Transverse colon (tissue), 4 donors: ENCODE results near the gene CHSY1. TPM values are rescaled to one million over a fixed set of nuclear protein-coding genes. Genes with fewer than 3 reads are reported as not detected.

Experiments
- DNase-seq: peaks from one replicate; pipeline ENCODE4 v3.0.0-alpha.2; 2019
- H3K27ac ChIP-seq, 4 donors: fragments of 200-600 bp; sonication (generic); 2 replicates each; pipeline ENCODE4 v1.5.1; 2016 to 2018; ENCODE audit warnings: inconsistent platforms in 4 of 4
- H3K27me3 ChIP-seq: fragments of 200-600 bp; sonication (generic); 2 replicates; pipeline ENCODE4 v1.5.1; 2017; ENCODE audit warnings: inconsistent platforms
- H3K36me3 ChIP-seq, 4 donors: fragments of 200-600 bp; sonication (generic); 2 replicates each; pipeline ENCODE4 v1.5.1; 2017 to 2019; ENCODE audit warnings: inconsistent platforms in 4 of 4
- H3K4me1 ChIP-seq, 4 donors: fragments of 200-600 bp; sonication (generic); 2 replicates each; pipeline ENCODE4 v1.5.1; 2017 to 2020; ENCODE audit warnings: inconsistent platforms in 4 of 4
- H3K4me3 ChIP-seq, 4 donors: fragments of 200-600 bp; sonication (generic); 1 replicate in 1 of 4; 2 replicates in 3 of 4; pipeline versions ENCODE4 v1.5.1 to v1.6.1; 2017 to 2019; ENCODE audit warnings: inconsistent platforms in 4 of 4
- H3K9me3 ChIP-seq, 2 donors: fragments of 200-600 bp; sonication (generic); 2 replicates each; pipeline ENCODE4 v1.5.1; 2017 to 2019; ENCODE audit warnings: inconsistent platforms in 2 of 2
- CTCF ChIP-seq, 5 experiments: fragments of 200-600 bp in 3 of 5; fragments of 450-650 bp in 2 of 5; sonication (generic) in 3 of 5; IDR thresholded peaks; 1 replicate in 2 of 5; 2 replicates in 3 of 5; pipeline ENCODE4 v1.5.1; 2016 to 2017; ENCODE audit warnings: antibody characterized with exemption in 5 of 5, inconsistent platforms in 3 of 5, mild to moderate bottlenecking in 2 of 5, moderate library complexity in 1 of 5
- EP300 ChIP-seq: sonication (generic); formaldehyde crosslinking; IDR thresholded peaks from one replicate; pipeline ENCODE4 v1.6.1; 2017; ENCODE audit warnings: antibody characterized with exemption, low read depth
- POLR2A ChIP-seq: fragments of 450-650 bp; IDR thresholded peaks from one replicate; pipeline ENCODE4 v1.6.1; 2016; ENCODE audit warnings: antibody characterized with exemption, mild to moderate bottlenecking, moderate library complexity
- POLR2AphosphoS5 ChIP-seq, 3 donors: sonication (generic); formaldehyde crosslinking; IDR thresholded peaks; one replicate each; pipeline ENCODE4 v1.6.1; 2016; ENCODE audit warnings: antibody characterized with exemption in 3 of 3
- WGBS, 2 donors: methylation state at CpG; one replicate each; pipeline ENCODE4 v1.1.5; 2018; ENCODE audit warnings: low coverage in 1 of 2; 5-methylcytosine and 5-hydroxymethylcytosine counted together
- in situ Hi-C, 4 donors: fragments of 200-750 bp; cut with MboI; loops; one replicate each; pipeline versions ENCODE4 v1.15.0 to v1.15.1; 2017; ENCODE audit warnings: low sequenced_read_pairs in 3 of 4, low pct_ligation_motif_present in 1 of 4, low pct_unique_long_range_greater_than_20kb in 1 of 4
- intact Hi-C: fragments of 100-400 bp; cut with DNase I; formaldehyde crosslinking; loops from one replicate; pipeline ENCODE4 v1.15.1; 2023; ENCODE audit warnings: low total_unique reads
- total RNA-seq, 4 donors: library from RNA; depleted of rRNA; stranded (reverse); fragments of >200 nt; gene quantifications; one replicate each; pipeline ENCODE4 v1.1.0, GENCODE V29; 2016

The CHSY1 gene
- total RNA-seq, 4 donors from 2014 or later = 4.0 to 33.7 (median 11.8) TPM

DNA sequence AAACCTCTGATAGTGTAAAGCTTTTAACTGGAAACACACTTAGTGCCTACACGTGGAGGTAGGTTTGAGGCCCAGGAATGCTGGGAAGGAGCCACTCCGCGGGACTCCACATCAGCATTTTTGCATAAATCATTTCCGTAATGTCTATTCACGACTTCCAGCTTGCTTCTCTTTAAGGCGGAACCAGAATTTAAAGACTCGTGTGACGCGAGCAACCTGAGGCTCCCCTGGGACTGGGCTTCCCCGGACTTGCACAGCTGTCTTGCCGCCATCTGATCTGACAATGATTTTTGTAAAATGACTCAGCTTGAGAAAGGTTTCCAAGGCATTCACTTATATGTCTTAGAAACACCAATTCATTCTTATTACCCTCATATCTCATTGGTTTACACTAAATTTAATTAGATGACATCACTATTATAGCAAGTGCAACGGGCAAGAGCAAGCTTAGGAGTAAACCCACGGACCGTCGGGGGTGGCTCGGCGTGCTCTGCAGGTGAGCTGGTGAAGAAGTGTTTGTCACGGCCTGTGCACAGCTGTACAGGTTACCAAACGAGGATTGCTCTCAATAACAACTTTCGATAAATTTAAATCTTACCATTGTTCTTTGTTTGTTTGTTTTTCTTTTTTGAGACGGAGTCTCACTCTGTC, 95.2 kb downstream of the CHSY1 start:
- Histone ChIP-seq H3K36me3 (no peaks in the 10 kb centered on the region), H3K27me3 (no peaks in the 10 kb centered on the region), H3K4me3 (no peak overlapping the region), H3K4me1 (no peaks in the 10 kb centered on the region), H3K27ac (no peak overlapping the region), H3K9me3 (no peaks in the 10 kb centered on the region)
- peak; percentile 51 for DNase-seq
- intact Hi-C loops (no loop called here), in situ Hi-C loops (no loop called here)
- TF ChIP-seq CTCF (IDR thresholded peaks at IDR 0.05) (no peak), POLR2A (no peak), EP300 (no peak), POLR2AphosphoS5 (IDR thresholded peaks at IDR 0.05) (no peak)
- 74 to 94% methylated on average over 2 to 21 of the region's 21 CpGs for WGBS, 2 donors

GRCh38 chr15:101156061-101156460, 95.8 kb downstream of the CHSY1 start:
- no peak overlapping the region for H3K4me3 ChIP-seq
- H3K9me3 ChIP-seq = no peaks in the 10 kb centered on the region
- no peaks in the 10 kb centered on the region for H3K27me3 ChIP-seq
- no peak for TF ChIP-seq CTCF (IDR thresholded peaks at IDR 0.05)
- TF ChIP-seq POLR2A = no peak
- no peak for TF ChIP-seq EP300
- no peak for TF ChIP-seq POLR2AphosphoS5 (IDR thresholded peaks at IDR 0.05)
- in situ Hi-C loops (no loop called here), intact Hi-C loops (no loop called here)
- DNase-seq = no peak
- H3K4me1 ChIP-seq = no peaks in the 10 kb centered on the region
- no peak overlapping the region for H3K27ac ChIP-seq
- no peaks in the 10 kb centered on the region for H3K36me3 ChIP-seq
- WGBS, 2 donors = 74% methylated on average over 6 of the region's 6 CpGs; no CpG with 5 or more reads in 1 of the 2 donors

- TF ChIP-seq EP300 = no peak
- Histone ChIP-seq H3K27ac (no peak overlapping the region), H3K4me1 (no peaks in the 10 kb centered on the region), H3K4me3 (no peak overlapping the region), H3K9me3 (no peaks in the 10 kb centered on the region), H3K36me3 (no peaks in the 10 kb centered on the region), H3K27me3 (no peaks in the 10 kb centered on the region)
- 80 to 94% methylated on average over 4 to 19 of the region's 19 CpGs for WGBS, 2 donors
- in situ Hi-C loops = no loop called here
- no peak for DNase-seq
- intact Hi-C loops = no loop called here
These were observed 97.8 kb downstream of the CHSY1 start for GRCh38 chr15:101153801-101154656.

DNA sequence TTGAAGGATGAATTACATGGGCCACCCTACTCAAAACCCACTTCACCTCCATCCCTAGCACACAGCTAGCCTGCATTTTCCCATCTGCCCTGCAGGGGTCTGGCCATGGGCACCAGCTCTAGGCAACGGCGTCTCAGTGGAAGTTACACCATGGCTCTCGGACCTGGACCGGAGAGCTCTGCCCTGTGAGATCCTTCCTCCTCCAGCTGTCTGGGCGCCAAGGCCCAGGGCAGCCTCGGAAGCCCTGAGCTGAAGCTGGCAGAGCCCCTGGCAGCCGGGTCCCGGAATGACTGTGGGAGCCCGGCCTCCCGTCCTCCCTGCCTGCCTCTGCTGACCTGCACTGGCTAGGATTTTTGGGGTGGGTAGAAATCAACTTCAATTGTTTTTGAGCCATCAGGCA, 98.9 kb downstream of the CHSY1 start:
- no peaks in the 10 kb centered on the region for H3K36me3 ChIP-seq
- in situ Hi-C loops = no loop called here
- intact Hi-C loops = no loop called here
- no peaks in the 10 kb centered on the region for H3K27me3 ChIP-seq
- no peaks in the 10 kb centered on the region for H3K4me1 ChIP-seq
- H3K4me3 ChIP-seq = no peak overlapping the region
- TF ChIP-seq POLR2AphosphoS5 (IDR thresholded peaks at IDR 0.05) = no peak
- no peak for TF ChIP-seq EP300
- no peak for TF ChIP-seq POLR2A
- peak in 3 of 5 experiments; percentile 7 to 21 (median 12) for TF ChIP-seq CTCF (IDR thresholded peaks at IDR 0.05)
- H3K27ac ChIP-seq = no peak overlapping the region
- no peak for DNase-seq
- WGBS, 2 donors = 95% methylated on average over 10 of the region's 10 CpGs; no CpG with 5 or more reads in 1 of the 2 donors
- no peaks in the 10 kb centered on the region for H3K9me3 ChIP-seq
